ENCODE measurements around the gene CACNA1C. TPM values are rescaled to one million over a fixed set of nuclear protein-coding genes. Genes with fewer than 3 reads are reported as not detected.

CACNA1C gene
- polyA plus RNA-seq, 1 of the 3 experiments (the other 2 are of a cell fraction): 1.5 TPM

DNA sequence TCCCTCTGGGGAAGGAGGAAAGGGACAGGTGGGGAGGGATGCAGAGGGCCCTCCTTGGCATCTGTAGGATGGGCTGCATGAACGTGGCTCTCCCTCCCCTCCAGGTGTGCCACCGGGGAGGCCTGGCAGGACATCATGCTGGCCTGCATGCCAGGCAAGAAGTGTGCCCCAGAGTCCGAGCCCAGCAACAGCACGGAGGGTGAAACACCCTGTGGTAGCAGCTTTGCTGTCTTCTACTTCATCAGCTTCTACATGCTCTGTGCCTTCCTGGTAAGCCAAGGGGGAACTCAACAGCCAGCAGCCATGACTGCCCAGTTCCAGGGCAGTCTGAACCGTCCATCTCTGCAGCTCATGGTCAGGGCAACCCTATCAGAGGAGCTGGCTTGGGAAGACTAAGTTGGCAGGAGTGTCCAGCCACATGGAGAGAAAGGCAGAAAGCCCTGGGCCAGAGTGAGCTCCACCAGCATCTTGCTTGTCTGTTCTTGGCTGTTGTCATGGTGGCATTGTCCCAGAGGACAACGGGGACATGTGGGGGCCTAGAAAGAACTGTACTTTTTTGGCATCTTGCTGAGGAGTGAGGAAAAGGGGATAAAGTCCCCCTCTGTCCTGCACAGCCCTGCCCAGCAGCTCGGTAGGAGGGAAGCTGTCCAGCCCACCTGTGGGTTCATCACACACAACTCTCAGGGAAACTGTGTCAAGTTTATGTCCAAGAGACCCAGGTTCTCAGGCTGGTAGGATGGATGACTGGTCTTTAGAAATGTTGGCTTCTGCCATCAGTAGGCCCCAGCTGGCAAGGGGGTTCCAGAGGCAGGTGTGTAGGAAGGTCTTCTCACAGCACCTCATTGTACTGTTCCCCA is 612.2 kb downstream of the CACNA1C start:
- TF ChIP-seq GABPA (IDR thresholded peaks at IDR 0.05; ENCODE audit: low read depth): no peak
- TF ChIP-seq TEAD4 (IDR thresholded peaks at IDR 0.05; ENCODE audit: borderline replicate concordance, insufficient read depth): no peak
- TF ChIP-seq RXRA (IDR thresholded peaks at IDR 0.05; ENCODE audit: borderline replicate concordance, low read depth): no peak
- no peak for TF ChIP-seq POLR2AphosphoS5 (IDR thresholded peaks at IDR 0.05; ENCODE audit: low read depth, low read length)
- no peak for TF ChIP-seq SMC3 (IDR thresholded peaks at IDR 0.05; ENCODE audit: low read depth, low read length)
- TF ChIP-seq GATA2 (CRISPR knock-in tag; IDR thresholded peaks at IDR 0.05): no peak
- no peak for TF ChIP-seq NFIC (IDR thresholded peaks at IDR 0.05; ENCODE audit: borderline replicate concordance)
- TF ChIP-seq, protein P1, sequence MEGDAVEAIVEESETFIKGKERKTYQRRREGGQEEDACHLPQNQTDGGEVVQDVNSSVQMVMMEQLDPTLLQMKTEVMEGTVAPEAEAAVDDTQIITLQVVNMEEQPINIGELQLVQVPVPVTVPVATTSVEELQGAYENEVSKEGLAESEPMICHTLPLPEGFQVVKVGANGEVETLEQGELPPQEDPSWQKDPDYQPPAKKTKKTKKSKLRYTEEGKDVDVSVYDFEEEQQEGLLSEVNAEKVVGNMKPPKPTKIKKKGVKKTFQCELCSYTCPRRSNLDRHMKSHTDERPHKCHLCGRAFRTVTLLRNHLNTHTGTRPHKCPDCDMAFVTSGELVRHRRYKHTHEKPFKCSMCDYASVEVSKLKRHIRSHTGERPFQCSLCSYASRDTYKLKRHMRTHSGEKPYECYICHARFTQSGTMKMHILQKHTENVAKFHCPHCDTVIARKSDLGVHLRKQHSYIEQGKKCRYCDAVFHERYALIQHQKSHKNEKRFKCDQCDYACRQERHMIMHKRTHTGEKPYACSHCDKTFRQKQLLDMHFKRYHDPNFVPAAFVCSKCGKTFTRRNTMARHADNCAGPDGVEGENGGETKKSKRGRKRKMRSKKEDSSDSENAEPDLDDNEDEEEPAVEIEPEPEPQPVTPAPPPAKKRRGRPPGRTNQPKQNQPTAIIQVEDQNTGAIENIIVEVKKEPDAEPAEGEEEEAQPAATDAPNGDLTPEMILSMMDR (IDR thresholded peaks at IDR 0.05): no peak
- TF ChIP-seq REST (IDR thresholded peaks at IDR 0.05; ENCODE audit: low read depth, low read length): no peak
- no peak for TF ChIP-seq TCF12 (IDR thresholded peaks at IDR 0.05)
- TF ChIP-seq IRF3 (IDR thresholded peaks at IDR 0.05; ENCODE audit: low read depth, low read length): no peak
- TF ChIP-seq RFX5 (IDR thresholded peaks at IDR 0.05; ENCODE audit: low read length): no peak
- TF ChIP-seq EP300 (IDR thresholded peaks at IDR 0.05; ENCODE audit: borderline replicate concordance in 1 of 2, low read depth in 1 of 2, low read length in 1 of 2): no peak
- H3K27ac ChIP-seq (ENCODE audit: low read depth in 2 of 2, low read length in 1 of 2): no peak overlapping the region
- H3K9me2 ChIP-seq: no peaks in the 10 kb centered on the region
- no peak for DNase-seq
- H3K79me2 ChIP-seq (ENCODE audit: insufficient read depth): no peaks in the 10 kb centered on the region
- H3K4me3 ChIP-seq (ENCODE audit: low read depth in 2 of 2, low read length in 1 of 2): no peak overlapping the region
- POLR2A ChIA-PET: no interaction called here
- no peaks in the 10 kb centered on the region for H3K9me3 ChIP-seq
- peaks cover 0 to 6% of the 10 kb centered on the region in 2 experiments for H3K36me3 ChIP-seq (replicated peaks in 1 of 2; ENCODE audit: control insufficient read depth in 1 of 2, insufficient read depth in 2 of 2, low read length in 1 of 2)
- no peak overlapping the region for H3K9ac ChIP-seq
- no peaks in the 10 kb centered on the region for H3F3A ChIP-seq (replicated peaks; ENCODE audit: insufficient read depth)
- no peaks in the 10 kb centered on the region for H3K27me3 ChIP-seq (ENCODE audit: insufficient read depth)
- CTCF ChIA-PET: interaction anchor here (1.0 kb wide), 1 partner anchor 11 kb away, joined by 3 read pairs; no protein-coding TSS in a partner anchor
- WGBS (ENCODE audit: low lambda C conversion rate): 44% methylated on average over 5 of the region's 7 CpGs
- no peak overlapping the region for H2AFZ ChIP-seq (ENCODE audit: low read depth)
- no peaks in the 10 kb centered on the region for H4K20me1 ChIP-seq (ENCODE audit: insufficient read depth)
- H3K4me1 ChIP-seq (ENCODE audit: control insufficient read depth in 1 of 2, insufficient read depth in 2 of 2, low read depth in 1 of 2, low read length in 1 of 2): no peaks in the 10 kb centered on the region
- H3K4me2 ChIP-seq: no peak overlapping the region
